Testis (tissue), 2 donors: ENCODE data around the gene PTPRN2.

ENCODE experiments used
- POLR2A ChIP-seq: fragments of 450-650 bp; IDR thresholded peaks from one replicate; pipeline ENCODE4 v1.6.1; 2017; ENCODE audit warnings: antibody characterized with exemption, mild to moderate bottlenecking, moderate library complexity
- TF ChIP-seq, protein P1 (sequence below), 3 experiments: fragments of 450-650 bp in 2 of 3; fragments of 200-600 bp in 1 of 3; sonication (generic) in 1 of 3; IDR thresholded peaks; one replicate each; pipeline ENCODE4 v1.5.1; 2016 to 2019; ENCODE audit warnings: antibody characterized with exemption in 3 of 3, mild to moderate bottlenecking in 2 of 3, moderate library complexity in 1 of 3

DNA sequence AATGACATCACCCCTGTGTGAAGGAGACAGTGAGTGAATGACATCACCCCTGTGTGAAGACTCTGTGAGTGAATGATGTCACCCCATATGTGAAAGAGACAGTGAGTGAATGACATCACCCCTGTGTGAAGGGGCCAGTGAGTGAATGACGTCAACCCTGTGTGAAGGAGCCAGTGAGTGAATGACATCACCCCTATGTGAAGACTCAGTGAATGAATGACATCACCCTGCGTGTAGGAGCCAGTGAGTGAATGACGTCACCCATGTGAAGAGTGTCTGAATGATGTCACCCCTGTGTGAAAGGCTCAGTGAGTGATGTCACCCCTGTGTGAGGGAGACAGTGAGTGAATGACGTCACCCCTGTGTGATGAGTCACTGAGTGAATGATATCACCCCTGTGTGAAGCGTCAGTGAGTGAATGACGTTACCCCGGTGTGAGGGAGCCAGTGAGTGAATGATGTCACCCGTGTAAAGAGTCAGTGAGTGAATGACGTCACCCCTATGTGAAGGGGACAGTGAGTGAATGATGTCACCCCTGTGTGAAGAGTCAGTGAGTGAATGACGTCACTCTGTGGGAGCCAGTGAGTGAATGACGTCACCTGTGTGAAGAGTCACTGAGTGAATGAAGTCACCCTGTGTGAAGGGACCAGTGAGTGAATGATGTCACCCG is 478.1 kb downstream of the PTPRN2 start:
- TF ChIP-seq, protein P1, sequence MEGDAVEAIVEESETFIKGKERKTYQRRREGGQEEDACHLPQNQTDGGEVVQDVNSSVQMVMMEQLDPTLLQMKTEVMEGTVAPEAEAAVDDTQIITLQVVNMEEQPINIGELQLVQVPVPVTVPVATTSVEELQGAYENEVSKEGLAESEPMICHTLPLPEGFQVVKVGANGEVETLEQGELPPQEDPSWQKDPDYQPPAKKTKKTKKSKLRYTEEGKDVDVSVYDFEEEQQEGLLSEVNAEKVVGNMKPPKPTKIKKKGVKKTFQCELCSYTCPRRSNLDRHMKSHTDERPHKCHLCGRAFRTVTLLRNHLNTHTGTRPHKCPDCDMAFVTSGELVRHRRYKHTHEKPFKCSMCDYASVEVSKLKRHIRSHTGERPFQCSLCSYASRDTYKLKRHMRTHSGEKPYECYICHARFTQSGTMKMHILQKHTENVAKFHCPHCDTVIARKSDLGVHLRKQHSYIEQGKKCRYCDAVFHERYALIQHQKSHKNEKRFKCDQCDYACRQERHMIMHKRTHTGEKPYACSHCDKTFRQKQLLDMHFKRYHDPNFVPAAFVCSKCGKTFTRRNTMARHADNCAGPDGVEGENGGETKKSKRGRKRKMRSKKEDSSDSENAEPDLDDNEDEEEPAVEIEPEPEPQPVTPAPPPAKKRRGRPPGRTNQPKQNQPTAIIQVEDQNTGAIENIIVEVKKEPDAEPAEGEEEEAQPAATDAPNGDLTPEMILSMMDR (IDR thresholded peaks at IDR 0.05) = no peak
- no peak for TF ChIP-seq POLR2A
